HFFc6 (cell line): Measurements from ENCODE around the gene MYO15B. TPM values are rescaled to one million over a fixed set of nuclear protein-coding genes. Genes with fewer than 3 reads are reported as not detected.

Experiments
- DNase-seq: peaks from one replicate; pipeline ENCODE4 v3.0.0-alpha.2; 2018
- H3K27ac Mint-ChIP-seq: 2 replicates; pipeline ENCODE4 v1.8.0; 2020; ENCODE audit warnings: mild to moderate bottlenecking, mixed read lengths
- H3K27me3 Mint-ChIP-seq: 2 replicates; pipeline ENCODE4 v1.8.0; 2021; ENCODE audit warnings: mild to moderate bottlenecking, moderate library complexity, mixed read lengths; ENCODE audit not compliant: insufficient read depth
- H3K36me3 Mint-ChIP-seq: 2 replicates; pipeline ENCODE4 v1.8.0; 2021; ENCODE audit warnings: low read depth, mixed read lengths
- H3K4me1 Mint-ChIP-seq: 2 replicates; pipeline ENCODE4 v1.8.0; 2020; ENCODE audit warnings: low read depth, mixed read lengths
- H3K4me3 Mint-ChIP-seq: 2 replicates; pipeline ENCODE4 v1.8.0; 2020; ENCODE audit warnings: mild to moderate bottlenecking, moderate library complexity, mixed read lengths
- H3K9me3 Mint-ChIP-seq: 2 replicates; pipeline ENCODE4 v1.8.0; 2020; ENCODE audit warnings: mild to moderate bottlenecking, mixed read lengths
- CTCF ChIP-seq: fragments of 200-600 bp; sonication (generic); IDR thresholded peaks from 2 replicates; pipeline ENCODE4 v1.5.0; 2021; ENCODE audit warnings: antibody characterized with exemption, mild to moderate bottlenecking
- long read RNA-seq: library from polyadenylated mRNA; unstranded; transcript quantifications from one replicate; pipeline ENCODE4 v2.0.0, GENCODE V29; 2019
- total RNA-seq, 6 experiments: library from RNA; stranded (reverse); fragmentation: NEBNext Ultra II Directional; extraction: Animal tissue kit (Norgen Biotek cat#: 25700); gene quantifications; 2 replicates in 1 of 6; 3 replicates in 5 of 6; pipeline ENCODE4 v1.2.3, GENCODE V29; 2021

MYO15B gene
- under 1 TPM in 4 of 6 experiments, not detected in 2; 0.25 to 0.74 (median 0.41) TPM for total RNA-seq
- long read RNA-seq = 0 reads

DNA sequence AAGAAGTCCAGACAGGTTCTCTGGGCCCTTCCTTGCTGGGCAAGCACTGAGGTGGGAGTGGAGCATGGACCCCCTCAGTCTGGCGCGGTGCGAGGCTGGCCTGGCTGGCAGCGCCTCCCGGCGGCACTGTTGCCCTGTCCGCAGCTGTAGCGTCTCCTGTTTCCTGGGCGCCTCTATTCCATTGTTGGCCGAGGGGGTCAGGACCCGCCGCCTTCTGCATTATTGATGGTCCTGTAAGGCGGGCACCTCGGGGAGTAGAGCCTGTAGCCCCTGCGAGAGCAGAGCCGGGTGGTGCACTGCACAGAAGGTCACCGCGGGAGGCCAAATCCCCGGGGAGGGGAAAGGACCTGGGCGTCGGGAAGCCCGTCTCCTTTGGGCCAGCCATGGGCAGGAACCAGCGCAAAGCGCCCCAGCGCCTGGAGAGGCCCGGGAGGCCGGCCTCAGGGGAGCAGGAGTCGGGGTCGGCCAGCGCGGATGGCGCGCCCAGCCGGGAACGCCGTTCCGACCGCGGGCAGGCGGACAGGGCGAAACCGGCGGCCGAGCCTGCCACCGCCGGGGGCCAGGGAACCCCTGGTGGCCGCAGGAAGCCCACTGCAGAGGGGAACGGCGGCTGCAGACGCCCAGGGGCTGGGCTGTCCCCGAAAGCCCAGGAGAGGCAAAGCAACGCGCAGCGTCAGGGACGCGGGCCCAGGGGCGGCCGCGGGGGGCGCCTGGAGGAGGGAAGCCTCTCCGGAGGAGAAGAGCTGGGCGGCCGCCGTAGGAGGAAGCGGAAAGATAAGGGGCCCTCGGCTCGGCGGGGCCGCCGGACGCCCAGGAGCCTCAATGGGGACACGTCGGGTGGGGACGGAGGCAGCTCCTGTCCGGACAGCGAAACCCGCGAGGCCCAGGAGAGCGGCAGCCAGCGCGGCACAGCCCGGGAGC, at the start of gene MYO15B:
Gene MYO15B, plus strand, starts transcription at position 126 of the 921 bp plus-strand sequence. Its CDS starts 258 bp downstream, at position 384.
- no peaks in the 10 kb centered on the region for H3K9me3 Mint-ChIP-seq
- no peak for DNase-seq
- no peak within 1 kb of the TSS for H3K4me3 Mint-ChIP-seq
- peaks cover 40% of the 10 kb centered on the region for H3K27me3 Mint-ChIP-seq
- H3K4me1 Mint-ChIP-seq = no peaks in the 10 kb centered on the region
- peak; percentile 11; the same call in 1 of the 2 replicates for TF ChIP-seq CTCF
- no peak within 1 kb of the TSS for H3K27ac Mint-ChIP-seq
- H3K36me3 Mint-ChIP-seq = no peaks in the 10 kb centered on the region

DNA sequence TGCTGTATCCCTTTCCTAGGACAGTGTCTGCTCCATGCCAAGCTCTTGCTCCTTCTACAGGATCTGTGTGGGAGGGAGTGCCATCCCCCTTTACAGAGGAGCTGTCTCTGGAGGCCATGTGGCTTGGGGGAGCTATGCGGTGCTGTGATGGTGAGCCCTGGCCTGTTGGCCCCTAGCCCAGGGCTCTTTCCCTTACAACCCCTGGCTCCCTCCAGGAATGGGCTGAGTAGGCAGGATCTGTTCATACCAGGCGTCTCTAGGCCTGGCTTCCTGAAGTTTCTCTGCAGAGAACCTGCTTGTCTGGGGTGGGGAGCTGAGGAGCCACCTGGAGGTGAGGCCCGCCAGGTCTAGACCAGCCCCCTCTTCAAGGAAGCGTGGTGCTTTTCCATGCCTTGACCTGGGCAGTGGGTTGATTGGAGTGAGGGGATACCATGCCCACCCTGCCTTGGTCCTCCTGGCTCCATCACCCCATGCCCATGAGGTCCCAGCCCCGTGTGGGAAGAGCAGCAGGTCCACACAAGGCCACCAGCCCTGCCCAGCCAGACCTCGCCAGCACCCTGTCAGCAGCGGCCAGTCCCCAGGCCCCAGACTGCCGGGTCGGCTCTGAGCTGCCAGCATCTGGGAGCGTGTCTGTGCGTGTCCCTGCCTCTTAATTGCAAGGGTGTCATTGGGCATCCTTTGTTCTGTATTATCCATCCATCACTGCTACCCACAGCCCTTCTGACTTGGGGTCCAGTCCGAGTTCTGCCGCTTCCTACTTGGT, 47.5 kb upstream of the MYO15B start:
- no peaks in the 10 kb centered on the region for H3K9me3 Mint-ChIP-seq
- H3K27ac Mint-ChIP-seq = no peak overlapping the region
- TF ChIP-seq CTCF = no peak
- no peaks in the 10 kb centered on the region for H3K36me3 Mint-ChIP-seq
- no peaks in the 10 kb centered on the region for H3K4me1 Mint-ChIP-seq
- peaks cover 42% of the 10 kb centered on the region for H3K27me3 Mint-ChIP-seq
- DNase-seq = no peak
- H3K4me3 Mint-ChIP-seq = no peak overlapping the region

- Mint-ChIP-seq H3K4me3 (no peak overlapping the region), H3K9me3 (no peaks in the 10 kb centered on the region), H3K27ac (no peak overlapping the region), H3K27me3 (peaks cover 46% of the 10 kb centered on the region), H3K4me1 (no peaks in the 10 kb centered on the region), H3K36me3 (no peaks in the 10 kb centered on the region)
- no peak for TF ChIP-seq CTCF
- no peak for DNase-seq
These were observed 46.6 kb upstream of the MYO15B start for GRCh38 chr17:75540923-75541503.

DNA sequence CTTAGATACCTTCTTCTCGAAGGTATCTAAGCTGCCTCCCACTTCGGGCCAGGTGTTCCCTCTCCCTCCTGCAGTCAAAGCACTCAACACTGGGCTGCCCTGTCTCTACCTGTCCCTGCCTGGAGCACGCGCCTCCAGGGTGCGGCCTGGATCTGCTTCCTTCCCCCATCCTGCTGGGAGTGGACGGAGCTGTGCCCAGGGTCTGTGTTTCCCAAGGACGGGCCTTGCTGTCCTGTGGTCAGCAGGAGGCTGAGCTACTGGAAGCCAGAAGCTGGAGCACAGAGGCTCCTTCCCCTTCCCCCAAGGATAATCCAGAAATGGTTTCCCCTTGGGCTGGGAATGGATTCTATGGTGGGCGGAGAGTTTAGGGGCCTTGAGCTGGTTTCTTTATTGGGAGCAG, 45.4 kb upstream of the MYO15B start:
- Mint-ChIP-seq H3K27me3 (peaks cover 44% of the 10 kb centered on the region), H3K4me3 (no peak overlapping the region), H3K27ac (no peak overlapping the region), H3K4me1 (no peaks in the 10 kb centered on the region), H3K9me3 (no peaks in the 10 kb centered on the region), H3K36me3 (no peaks in the 10 kb centered on the region)
- DNase-seq = no peak
- no peak for TF ChIP-seq CTCF

GRCh38 chr17:75542728-75543336, 44.8 kb upstream of the MYO15B start:
- Mint-ChIP-seq H3K36me3 (no peaks in the 10 kb centered on the region), H3K4me1 (no peaks in the 10 kb centered on the region), H3K27me3 (peaks cover 45% of the 10 kb centered on the region), H3K27ac (no peak overlapping the region), H3K4me3 (no peak overlapping the region), H3K9me3 (no peaks in the 10 kb centered on the region)
- DNase-seq = no peak
- TF ChIP-seq CTCF = no peak
